Stomach (tissue), 9 donors: ENCODE results near the gene LAMB4. TPM values are rescaled to one million over a fixed set of nuclear protein-coding genes. Genes with fewer than 3 reads are reported as not detected.

Experiments used
- DNase-seq, 2 donors: peaks; one replicate each; pipeline versions ENCODE4 v3.0.0 to v3.0.0-alpha.2; 2013 to 2019
- H3K27ac ChIP-seq, 5 donors: fragments of 200-600 bp in 4 of 5; sonication (generic) in 4 of 5; one replicate each; pipeline ENCODE4 v1.5.1; 2013 to 2019; ENCODE audit warnings: mild to moderate bottlenecking in 1 of 5, moderate library complexity in 1 of 5
- H3K27me3 ChIP-seq, 3 donors: fragments of 200-600 bp; sonication (generic); one replicate each; pipeline ENCODE4 v1.5.1; 2017 to 2019; ENCODE audit warnings: mixed run types in 1 of 3
- H3K36me3 ChIP-seq, 4 donors: fragments of 200-600 bp; sonication (generic); 1 replicate in 3 of 4; 2 replicates in 1 of 4; pipeline ENCODE4 v1.5.1; 2016 to 2019
- H3K4me1 ChIP-seq, 4 donors: fragments of 200-600 bp; sonication (generic); one replicate each; pipeline ENCODE4 v1.5.1; 2016 to 2019
- H3K4me3 ChIP-seq, 4 donors: fragments of 200-600 bp; sonication (generic) in 3 of 4; one replicate each; pipeline ENCODE4 v1.5.1; 2016 to 2019; ENCODE audit warnings: mild to moderate bottlenecking in 1 of 4
- H3K9me3 ChIP-seq, 4 donors: fragments of 200-600 bp; sonication (generic); one replicate each; pipeline ENCODE4 v1.5.1; 2016 to 2019
- CTCF ChIP-seq, 7 experiments: fragments of 450-650 bp in 4 of 7; fragments of 200-600 bp in 3 of 7; sonication (generic) in 3 of 7; IDR thresholded peaks; one replicate each; pipeline ENCODE4 v1.5.1; 2016 to 2019; ENCODE audit warnings: antibody characterized with exemption in 7 of 7, control low read depth in 2 of 7, mild to moderate bottlenecking in 1 of 7
- EP300 ChIP-seq: sonication (generic); formaldehyde crosslinking; IDR thresholded peaks from one replicate; pipeline ENCODE4 v1.6.1; 2017; ENCODE audit warnings: antibody characterized with exemption
- POLR2A ChIP-seq, 4 donors: fragments of 450-650 bp; IDR thresholded peaks; one replicate each; pipeline ENCODE4 v1.6.1; 2016; ENCODE audit warnings: antibody characterized with exemption in 4 of 4, control low read depth in 2 of 4, mild to moderate bottlenecking in 1 of 4, moderate library complexity in 1 of 4
- POLR2AphosphoS5 ChIP-seq, 3 donors: sonication (generic); formaldehyde crosslinking; IDR thresholded peaks; one replicate each; pipeline ENCODE4 v1.6.1; 2016; ENCODE audit warnings: antibody characterized with exemption in 3 of 3
- WGBS, 5 donors: extraction: QIAGEN DNeasy Blood & Tissue Kit in 3 of 5; methylation state at CpG; one replicate each; pipeline versions ENCODE4 v1.1.5 to v1.1.7; 2013 to 2018; 5-methylcytosine and 5-hydroxymethylcytosine counted together
- intact Hi-C: fragments of 100-400 bp; cut with DNase I; formaldehyde crosslinking; loops from one replicate; pipeline ENCODE4 v1.15.1; 2023; ENCODE audit warnings: low total_unique reads
- polyA plus RNA-seq, 3 donors: library from polyadenylated mRNA; stranded (reverse); fragments of 200-250 nt; gene quantifications; one replicate each; pipeline ENCODE4 v1.2.3, GENCODE V29; 2013
- total RNA-seq, 5 donors: library from RNA; depleted of rRNA; stranded (reverse); fragments of >200 nt; gene quantifications; one replicate each; pipeline versions ENCODE4 v1.1.0 to v1.2.3, GENCODE V29; 2014 to 2016
- donor health status: healthy with polysubstance abuse.
- donor health status: Bipolar disorder and iron deficiency.
- donor health status: healthy.

Gene LAMB4
- total and polyA plus RNA-seq, 8 donors = under 0.01 to 8.5 (median 1.7) TPM; not detected in 2

- Histone ChIP-seq H3K4me3 (no peak overlapping the region), H3K9me3 (no peaks in the 10 kb centered on the region), H3K27ac (peak overlapping the region in 2 of 5 donors; percentile 43 to 45), H3K36me3 (no peaks in the 10 kb centered on the region), H3K4me1 (peaks cover 0 to 35% (median 12%) of the 10 kb centered on the region in 4 donors), H3K27me3 (no peaks in the 10 kb centered on the region)
- no peak for TF ChIP-seq EP300
- TF ChIP-seq POLR2AphosphoS5 (IDR thresholded peaks at IDR 0.05) = peak in 1 of 3 donors; percentile 16
- TF ChIP-seq CTCF (IDR thresholded peaks at IDR 0.05) = no peak
- DNase-seq = peak in 1 of 2 donors; percentile 86
- 46 to 63% (median 58%) methylated on average over 9 of the region's 9 CpGs for WGBS, 5 donors
- intact Hi-C loops = no loop called here
These were observed 50.2 kb downstream of the LAMB4 start for GRCh38 chr7:108079648-108080591.

- H3K4me3 ChIP-seq = no peak overlapping the region
- peak in 1 of 2 donors; percentile 41 for DNase-seq
- H3K27ac ChIP-seq = peak overlapping the region in 2 of 5 donors; percentile 43 to 45
- H3K9me3 ChIP-seq = no peaks in the 10 kb centered on the region
- H3K36me3 ChIP-seq = no peaks in the 10 kb centered on the region
- TF ChIP-seq EP300 (no peak), POLR2A (IDR thresholded peaks at IDR 0.05) (no peak), POLR2AphosphoS5 (IDR thresholded peaks at IDR 0.05) (no peak), CTCF (IDR thresholded peaks at IDR 0.05) (no peak)
- 76 to 100% (median 95%) methylated on average over 1 of the region's 1 CpG for WGBS, 5 donors
- intact Hi-C loops = no loop called here
- H3K4me1 ChIP-seq = peaks cover 0 to 32% (median 12%) of the 10 kb centered on the region in 4 donors
- H3K27me3 ChIP-seq = no peaks in the 10 kb centered on the region
These were observed 50.9 kb downstream of the LAMB4 start for GRCh38 chr7:108079276-108079647.

GRCh38 chr7:108078691-108079090 is 51.5 kb downstream of the LAMB4 start:
- peak in 1 of 2 donors; percentile 51 for DNase-seq
- Histone ChIP-seq H3K27me3 (no peaks in the 10 kb centered on the region), H3K36me3 (no peaks in the 10 kb centered on the region), H3K4me3 (no peak overlapping the region), H3K4me1 (peaks cover 0 to 31% (median 12%) of the 10 kb centered on the region in 4 donors), H3K9me3 (no peaks in the 10 kb centered on the region), H3K27ac (no peak overlapping the region)
- 17 to 29% (median 21%) methylated on average over 1 of the region's 1 CpG for WGBS, 5 donors
- no peak for TF ChIP-seq CTCF (IDR thresholded peaks at IDR 0.05)
- TF ChIP-seq POLR2AphosphoS5 (IDR thresholded peaks at IDR 0.05) = no peak
- no peak for TF ChIP-seq EP300
- no peak for TF ChIP-seq POLR2A (IDR thresholded peaks at IDR 0.05)
- intact Hi-C loops = no loop called here

GRCh38 chr7:108078211-108078673 is 51.9 kb downstream of the LAMB4 start:
- WGBS, 5 donors = 57 to 84% (median 76%) methylated on average over 1 of the region's 1 CpG
- Histone ChIP-seq H3K27ac (no peak overlapping the region), H3K27me3 (no peaks in the 10 kb centered on the region), H3K4me3 (no peak overlapping the region), H3K4me1 (peaks cover 0 to 31% (median 12%) of the 10 kb centered on the region in 4 donors), H3K36me3 (no peaks in the 10 kb centered on the region), H3K9me3 (no peaks in the 10 kb centered on the region)
- DNase-seq = peak in 1 of 2 donors; percentile 56
- intact Hi-C loops = no loop called here
- TF ChIP-seq POLR2A (IDR thresholded peaks at IDR 0.05) (no peak), EP300 (no peak)
